ENCODE measurements around the gene ASIC4.

ASIC4 gene

GRCh38 chr2:219537657-219538488, 23.6 kb downstream of the ASIC4 start:
- DNase-seq, result no peak

- no peak for DNase-seq
Measured at GRCh38 chr2:219538504-219538951, 24.2 kb downstream of the ASIC4 start.

GRCh38 chr2:219538956-219539788, 24.9 kb downstream of the ASIC4 start:
- no peak for DNase-seq

GRCh38 chr2:219539926-219540678, 25.8 kb downstream of the ASIC4 start:
- DNase-seq, result no peak

GRCh38 chr2:219540784-219541504, 26.7 kb downstream of the ASIC4 start:
- DNase-seq, result no peak

- peak; percentile 71 to 85 (median 80) for DNase-seq
Measured at GRCh38 chr2:219541611-219542180, 27.4 kb downstream of the ASIC4 start.

- DNase-seq, result peak in 1 of 5 donors; percentile 57
Measured at GRCh38 chr2:219542931-219543595, 28.8 kb downstream of the ASIC4 start.

GRCh38 chr2:219543596-219544358, 29.5 kb downstream of the ASIC4 start, which contains the start of the genes CHPF and TMEM198:
Gene CHPF, minus strand, starts transcription at chr2:219543809. Its CDS starts 271 bp downstream, at chr2:219543538.
Gene TMEM198, plus strand, starts transcription at chr2:219544028. Its CDS starts 700 bp downstream, at chr2:219544728.
- peak; percentile 84 to 95 (median 89) for DNase-seq

GRCh38 chr2:219544567-219544966, 30.3 kb downstream of the ASIC4 start:
- no peak for DNase-seq

GRCh38 chr2:219545295-219545942, 31.1 kb downstream of the ASIC4 start:
- DNase-seq, result no peak

- no peak for DNase-seq
Measured at GRCh38 chr2:219545943-219546352, 31.7 kb downstream of the ASIC4 start.

GRCh38 chr2:219547621-219548020, 33.3 kb downstream of the ASIC4 start:
- DNase-seq, result no peak

GRCh38 chr2:219548990-219549389, 34.7 kb downstream of the ASIC4 start:
- DNase-seq, result no peak

GRCh38 chr2:219549619-219550018, 35.3 kb downstream of the ASIC4 start:
- no peak for DNase-seq

- DNase-seq, result no peak
Measured at GRCh38 chr2:219551441-219552381, 37.4 kb downstream of the ASIC4 start.

- peak; percentile 54 to 74 (median 73) for DNase-seq
Measured at GRCh38 chr2:219552382-219553167, 38.3 kb downstream of the ASIC4 start.

GRCh38 chr2:219553168-219553417, 38.8 kb downstream of the ASIC4 start:
- DNase-seq, result no peak

GRCh38 chr2:219553463-219553963, 39.2 kb downstream of the ASIC4 start:
- DNase-seq, result no peak
